ENCODE results near the gene RAB30.

RAB30 gene

GRCh38 chr11:83054904-83055380, 16.8 kb downstream of the RAB30 start:
- Histone ChIP-seq H3F3A (ENCODE audit: insufficient read depth, low read length) (peaks cover 33% of the 10 kb centered on the region), H3K4me2 (ENCODE audit: low read depth, low read length) (peak overlapping the region; percentile 46), H4K20me1 (ENCODE audit: insufficient read depth, low read length) (no peaks in the 10 kb centered on the region)

GRCh38 chr11:83054001-83054400, 17.7 kb downstream of the RAB30 start:
- Histone ChIP-seq H3K9me3 (replicated peaks; ENCODE audit: insufficient read depth, low read length) (no peaks in the 10 kb centered on the region), H3K4me3 (ENCODE audit: low read length) (0 out of 2 replicates have a peak overlapping the region, but pooled peaks have one; percentile 11), H3F3A (ENCODE audit: insufficient read depth, low read length) (peaks cover 33% of the 10 kb centered on the region), H3K9ac (ENCODE audit: low read length) (peak overlapping the region; percentile 51; the same call in 1 of the 2 replicates), H3K27me3 (replicated peaks; ENCODE audit: insufficient read depth, low read length) (no peaks in the 10 kb centered on the region), H3K4me1 (ENCODE audit: low read length) (peaks cover 43% of the 10 kb centered on the region), H3K36me3 (replicated peaks; ENCODE audit: insufficient read depth, low read length) (peaks cover 14% of the 10 kb centered on the region; the same call in 1 of the 2 replicates), H3K79me2 (ENCODE audit: low read length) (peaks cover 92% of the 10 kb centered on the region), H4K20me1 (ENCODE audit: insufficient read depth, low read length) (no peaks in the 10 kb centered on the region), H3K27ac (ENCODE audit: low read length) (peak overlapping the region; percentile 94), H2AFZ (ENCODE audit: low read length) (no peak overlapping the region), H3K9me2 (replicated peaks; ENCODE audit: insufficient read depth, low read length) (no peaks in the 10 kb centered on the region), H3K4me2 (ENCODE audit: low read depth, low read length) (peak overlapping the region; percentile 46)
- TF ChIP-seq EZH2 (optimal IDR thresholded peaks at IDR 0.05; ENCODE audit: low read depth, low read length) (no peak), EZH2phosphoT487 (IDR thresholded peaks at IDR 0.05; ENCODE audit: low read length) (no peak), CTCF (IDR thresholded peaks at IDR 0.05; ENCODE audit: low read length) (no peak)
- DNase-seq: no peak

More at GRCh38 chr11:83054904-83055380, 16.8 kb downstream of the RAB30 start:
- Histone ChIP-seq H3K9me3 (replicated peaks; ENCODE audit: insufficient read depth, low read length) (no peaks in the 10 kb centered on the region), H3K27ac (ENCODE audit: low read length) (peak overlapping the region; percentile 94), H3K9ac (ENCODE audit: low read length) (peak overlapping the region; percentile 51), H3K36me3 (replicated peaks; ENCODE audit: insufficient read depth, low read length) (peaks cover 21% of the 10 kb centered on the region), H3K4me3 (ENCODE audit: low read length) (peak overlapping the region; percentile 11; the same call in 1 of the 2 replicates), H2AFZ (ENCODE audit: low read length) (no peak overlapping the region), H3K79me2 (ENCODE audit: low read length) (peaks cover 92% of the 10 kb centered on the region), H3K9me2 (replicated peaks; ENCODE audit: insufficient read depth, low read length) (no peaks in the 10 kb centered on the region), H3K4me1 (ENCODE audit: low read length) (peaks cover 43% of the 10 kb centered on the region), H3K27me3 (replicated peaks; ENCODE audit: insufficient read depth, low read length) (no peaks in the 10 kb centered on the region)
- no peak for TF ChIP-seq CTCF (IDR thresholded peaks at IDR 0.05; ENCODE audit: low read length)
- no peak for TF ChIP-seq EZH2phosphoT487 (IDR thresholded peaks at IDR 0.05; ENCODE audit: low read length)
- no peak for TF ChIP-seq EZH2 (optimal IDR thresholded peaks at IDR 0.05; ENCODE audit: low read depth, low read length)
- DNase-seq: peak; percentile 94

- H3K4me3 ChIP-seq (ENCODE audit: low read length): no peak overlapping the region
- no peaks in the 10 kb centered on the region for H3K9me2 ChIP-seq (replicated peaks; ENCODE audit: insufficient read depth, low read length)
- H3K27me3 ChIP-seq (replicated peaks; ENCODE audit: insufficient read depth, low read length): no peaks in the 10 kb centered on the region
- H3K79me2 ChIP-seq (ENCODE audit: low read length): peaks cover 92% of the 10 kb centered on the region
- H3K9me3 ChIP-seq (replicated peaks; ENCODE audit: insufficient read depth, low read length): no peaks in the 10 kb centered on the region
- no peak for DNase-seq
- no peak overlapping the region for H3K27ac ChIP-seq (ENCODE audit: low read length)
- H4K20me1 ChIP-seq (ENCODE audit: insufficient read depth, low read length): no peaks in the 10 kb centered on the region
- no peak overlapping the region for H2AFZ ChIP-seq (ENCODE audit: low read length)
- peaks cover 28% of the 10 kb centered on the region for H3F3A ChIP-seq (ENCODE audit: insufficient read depth, low read length)
- 0 out of 2 replicates have a peak, but pooled peaks cover 5% of the 10 kb centered on the region for H3K36me3 ChIP-seq (replicated peaks; ENCODE audit: insufficient read depth, low read length)
- no peak overlapping the region for H3K4me2 ChIP-seq (ENCODE audit: low read depth, low read length)
- no peak overlapping the region for H3K9ac ChIP-seq (ENCODE audit: low read length)
- TF ChIP-seq EZH2phosphoT487 (IDR thresholded peaks at IDR 0.05; ENCODE audit: low read length) (no peak), CTCF (IDR thresholded peaks at IDR 0.05; ENCODE audit: low read length) (no peak), EZH2 (optimal IDR thresholded peaks at IDR 0.05; ENCODE audit: low read depth, low read length) (no peak)
- peaks cover 48% of the 10 kb centered on the region for H3K4me1 ChIP-seq (ENCODE audit: low read length)
These were observed 19.7 kb downstream of the RAB30 start for GRCh38 chr11:83051760-83052671.

Data from MM.1S (cell line).